B cell (primary cell): ENCODE measurements around the gene RAP1GAP2. TPM values are rescaled to one million over a fixed set of nuclear protein-coding genes. Genes with fewer than 3 reads are reported as not detected.

ENCODE experiments used
- ATAC-seq: fragments of 200-7000 bp; cut with Tn5 transposase; one replicate; pipeline ENCODE4 v1.10.0; 2021; ENCODE audit warnings: low read depth, mild to moderate bottlenecking, moderate number of reproducible peaks, moderate library complexity
- CTCF ChIA-PET: fragments of 350-600 bp; sonication (Branson Sonifier 250); formaldehyde crosslinking; loops from one replicate; lab custom pipeline; 2021; ENCODE audit warnings: antibody characterized with exemption, inconsistent platforms; lab: Charles Lee
- POLR2A ChIA-PET: fragments of 350-600 bp; sonication (Branson Sonifier 250); formaldehyde crosslinking; loops from one replicate; lab custom pipeline; 2021; ENCODE audit warnings: antibody characterized with exemption; lab: Charles Lee
- DNase-seq: peaks from one replicate; pipeline ENCODE4 v3.0.0; 2013
- H2AFZ ChIP-seq: 2 replicates; pipeline ENCODE4 v1.6.1; 2012; ENCODE audit warnings: mild to moderate bottlenecking, low read depth, low read length; ENCODE audit not compliant: insufficient read depth, poor library complexity, severe bottlenecking
- H3K27ac ChIP-seq, 2 donors: 1 replicate in 1 of 2; 2 replicates in 1 of 2; pipeline ENCODE4 v1.5.1; 2012 to 2013; ENCODE audit warnings: low read length in 2 of 2, mild to moderate bottlenecking in 2 of 2, moderate library complexity in 1 of 2
- H3K27me3 ChIP-seq, 4 experiments: fragments of 200-600 bp in 1 of 4; sonication (generic) in 1 of 4; replicated peaks in 1 of 4; 1 replicate in 2 of 4; 2 replicates in 2 of 4; pipeline versions ENCODE4 v1.6.1 to v1.7.0; 2013 to 2016; ENCODE audit warnings: low read length in 3 of 4, mild to moderate bottlenecking in 2 of 4, mixed read lengths in 1 of 4, moderate library complexity in 1 of 4; ENCODE audit not compliant: insufficient read depth in 4 of 4, control insufficient read depth in 3 of 4; ENCODE audit errors: control extremely low read depth in 1 of 4
- H3K36me3 ChIP-seq, 2 experiments: replicated peaks in 1 of 2; 1 replicate in 1 of 2; 2 replicates in 1 of 2; pipeline versions ENCODE4 v1.6.1 to v1.7.1; 2013; ENCODE audit warnings: low read length in 1 of 2; ENCODE audit not compliant: insufficient read depth in 2 of 2, control insufficient read depth in 1 of 2; ENCODE audit errors: control extremely low read depth in 1 of 2, extremely low read depth in 1 of 2
- H3K4me1 ChIP-seq, 2 donors: fragments of 200-600 bp in 1 of 2; sonication (generic) in 1 of 2; 1 replicate in 1 of 2; 2 replicates in 1 of 2; pipeline versions ENCODE4 v1.5.1 to v1.6.1; 2013 to 2017; ENCODE audit warnings: low read length in 2 of 2; ENCODE audit not compliant: control insufficient read depth in 2 of 2, insufficient read depth in 2 of 2
- H3K4me2 ChIP-seq: replicated peaks from 2 replicates; pipeline ENCODE3; 2012; ENCODE audit warnings: mild to moderate bottlenecking, low read depth, low read length; ENCODE audit not compliant: poor library complexity, severe bottlenecking
- H3K4me3 ChIP-seq, 5 experiments: fragments of 200-600 bp in 1 of 5; sonication (generic) in 1 of 5; 1 replicate in 3 of 5; 2 replicates in 2 of 5; pipeline versions ENCODE4 v1.5.1 to v1.7.0; 2011 to 2016; ENCODE audit warnings: low read length in 4 of 5, mild to moderate bottlenecking in 4 of 5, low read depth in 2 of 5, control low read depth in 1 of 5, moderate library complexity in 1 of 5; ENCODE audit not compliant: insufficient read depth in 1 of 5; ENCODE audit errors: control extremely low read depth in 1 of 5, extremely low read depth in 1 of 5
- H3K79me2 ChIP-seq: fragments of 200-600 bp; sonication (generic); one replicate; pipeline ENCODE4 v1.6.0; 2016; ENCODE audit warnings: low read length; ENCODE audit not compliant: control insufficient read depth, insufficient read depth
- H3K9ac ChIP-seq: fragments of 200-600 bp; sonication (generic); 2 replicates; pipeline ENCODE4 v1.6.1; 2017; ENCODE audit warnings: mild to moderate bottlenecking, low read length, moderate library complexity
- H3K9me3 ChIP-seq, 3 donors: one replicate each; pipeline versions ENCODE4 v1.6.1 to v1.7.1; 2013; ENCODE audit warnings: low read length in 2 of 3; ENCODE audit not compliant: control insufficient read depth in 2 of 3, insufficient read depth in 1 of 3; ENCODE audit errors: control extremely low read depth in 1 of 3
- H4K20me1 ChIP-seq: 2 replicates; pipeline ENCODE4 v1.6.0; 2012; ENCODE audit warnings: mild to moderate bottlenecking, low read length; ENCODE audit not compliant: insufficient read depth, control insufficient read depth, poor library complexity, severe bottlenecking
- H3K27ac Mint-ChIP-seq: one replicate; pipeline ENCODE4 v1.8.0; 2021; ENCODE audit warnings: mixed read lengths
- H3K27me3 Mint-ChIP-seq: one replicate; pipeline ENCODE4 v1.8.0; 2021; ENCODE audit warnings: mixed read lengths
- H3K4me1 Mint-ChIP-seq: one replicate; pipeline ENCODE4 v1.8.0; 2021; ENCODE audit warnings: mixed read lengths
- H3K4me3 Mint-ChIP-seq: one replicate; pipeline ENCODE4 v1.8.0; 2021; ENCODE audit warnings: mixed read lengths
- H3K9me3 Mint-ChIP-seq: one replicate; pipeline ENCODE4 v1.8.0; 2022; ENCODE audit warnings: mixed read lengths; ENCODE audit not compliant: insufficient read depth
- EZH2 ChIP-seq: IDR thresholded peaks from 2 replicates; pipeline ENCODE4 v1.6.1; 2012; ENCODE audit warnings: borderline replicate concordance, low read depth, mild to moderate bottlenecking, moderate library complexity, low read length; ENCODE audit not compliant: insufficient read depth, poor library complexity, severe bottlenecking
- WGBS: methylation state at CpG from one replicate; pipeline ENCODE4 v1.1.5; 2013; ENCODE audit warnings: missing lambda C conversion rate; ENCODE audit not compliant: insufficient coverage; 5-methylcytosine and 5-hydroxymethylcytosine counted together
- intact Hi-C: fragments of 100-400 bp; cut with micrococcal nuclease; formaldehyde crosslinking; loops from one replicate; pipeline ENCODE4 v1.10.0; 2022
- polyA plus RNA-seq: library from polyadenylated mRNA; depleted of rRNA; stranded (reverse); fragments of >200 nt; gene quantifications from 2 replicates; pipeline ENCODE4 v1.2.3, GENCODE V29; 2012
- total RNA-seq, 2 donors: library from RNA; stranded (reverse); fragments of 120-200 nt in 1 of 2; gene quantifications; 1 replicate in 1 of 2; 2 replicates in 1 of 2; pipeline versions ENCODE4 v1.2.3 to v1.2.4, GENCODE V29; 2013 to 2022
- TF ChIP-seq, protein P1 (sequence below): fragments of 200-600 bp; IDR thresholded peaks from one replicate; pipeline ENCODE4 v1.8.0; 2022; ENCODE audit warnings: antibody characterized with exemption, mild to moderate bottlenecking

RAP1GAP2 gene
- total and polyA plus RNA-seq, 2 donors (not counting 1 experiment from before 2014, with no cell fraction given): 14.9 to 16.4 TPM

DNA sequence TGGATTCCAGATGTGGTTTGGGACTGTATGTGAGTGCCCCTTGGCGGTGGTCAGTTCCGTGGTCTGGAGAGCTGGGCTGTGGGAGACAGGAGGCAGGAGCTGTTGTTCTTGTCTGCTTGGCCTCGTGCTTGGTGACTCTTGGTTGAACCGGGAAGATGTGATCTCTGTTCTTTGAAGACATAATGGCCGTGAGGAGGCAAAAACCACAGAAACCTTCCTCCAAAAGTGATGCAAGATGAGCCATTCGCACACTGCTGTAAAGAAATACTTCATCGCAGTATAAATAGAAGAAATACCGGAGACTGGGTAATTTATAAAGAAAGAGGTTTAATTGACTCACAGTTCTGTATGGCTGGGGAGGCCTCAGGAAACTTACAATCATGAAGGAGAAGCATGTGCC is 128.8 kb downstream of the RAP1GAP2 start:
- Histone ChIP-seq H2AFZ (no peak overlapping the region), H3K9me3 (peaks cover 0 to 6% (median 0%) of the 10 kb centered on the region in 3 donors), H3K36me3 (no peaks in the 10 kb centered on the region), H3K4me3 (no peak overlapping the region), H3K4me2 (no peak overlapping the region), H3K9ac (no peak overlapping the region), H3K27ac (no peak overlapping the region), H3K27me3 (no peaks in the 10 kb centered on the region), H3K4me1 (peaks cover 3 to 5% of the 10 kb centered on the region in 2 donors), H4K20me1 (peaks cover 16% of the 10 kb centered on the region), H3K79me2 (peaks cover 8% of the 10 kb centered on the region)
- H3K4me1 Mint-ChIP-seq: peaks cover 7% of the 10 kb centered on the region
- 86% methylated on average over 7 of the region's 8 CpGs for WGBS
- ChIA-PET CTCF (no interaction called here), POLR2A (no interaction called here)
- ATAC-seq (no peak), DNase-seq (no peak)
- H3K27me3 Mint-ChIP-seq: no peaks in the 10 kb centered on the region
- intact Hi-C loops: no loop called here
- no peak overlapping the region for H3K4me3 Mint-ChIP-seq
- TF ChIP-seq EZH2: no peak
- TF ChIP-seq, protein P1, sequence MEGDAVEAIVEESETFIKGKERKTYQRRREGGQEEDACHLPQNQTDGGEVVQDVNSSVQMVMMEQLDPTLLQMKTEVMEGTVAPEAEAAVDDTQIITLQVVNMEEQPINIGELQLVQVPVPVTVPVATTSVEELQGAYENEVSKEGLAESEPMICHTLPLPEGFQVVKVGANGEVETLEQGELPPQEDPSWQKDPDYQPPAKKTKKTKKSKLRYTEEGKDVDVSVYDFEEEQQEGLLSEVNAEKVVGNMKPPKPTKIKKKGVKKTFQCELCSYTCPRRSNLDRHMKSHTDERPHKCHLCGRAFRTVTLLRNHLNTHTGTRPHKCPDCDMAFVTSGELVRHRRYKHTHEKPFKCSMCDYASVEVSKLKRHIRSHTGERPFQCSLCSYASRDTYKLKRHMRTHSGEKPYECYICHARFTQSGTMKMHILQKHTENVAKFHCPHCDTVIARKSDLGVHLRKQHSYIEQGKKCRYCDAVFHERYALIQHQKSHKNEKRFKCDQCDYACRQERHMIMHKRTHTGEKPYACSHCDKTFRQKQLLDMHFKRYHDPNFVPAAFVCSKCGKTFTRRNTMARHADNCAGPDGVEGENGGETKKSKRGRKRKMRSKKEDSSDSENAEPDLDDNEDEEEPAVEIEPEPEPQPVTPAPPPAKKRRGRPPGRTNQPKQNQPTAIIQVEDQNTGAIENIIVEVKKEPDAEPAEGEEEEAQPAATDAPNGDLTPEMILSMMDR: no peak
- no peaks in the 10 kb centered on the region for H3K9me3 Mint-ChIP-seq
- no peak overlapping the region for H3K27ac Mint-ChIP-seq

- H4K20me1 ChIP-seq: peaks cover 8% of the 10 kb centered on the region
- Mint-ChIP-seq H3K4me3 (no peak overlapping the region), H3K27ac (no peak overlapping the region), H3K27me3 (no peaks in the 10 kb centered on the region), H3K4me1 (peaks cover 17% of the 10 kb centered on the region), H3K9me3 (no peaks in the 10 kb centered on the region)
- WGBS: 61% methylated on average over 7 of the region's 14 CpGs
- no peaks in the 10 kb centered on the region for H3K27me3 ChIP-seq
- no peak overlapping the region for H3K27ac ChIP-seq
- TF ChIP-seq, protein P1: no peak
- TF ChIP-seq EZH2: no peak
- no peak overlapping the region for H3K4me2 ChIP-seq
- peaks cover 0 to 6% (median 0%) of the 10 kb centered on the region in 3 donors for H3K9me3 ChIP-seq
- no peak overlapping the region for H3K4me3 ChIP-seq
- no peaks in the 10 kb centered on the region for H3K36me3 ChIP-seq
- ChIA-PET POLR2A (interaction anchor here (0.6 kb wide), 2 partner anchors 52 to 1148 kb away, joined by 3 to 5 read pairs; no protein-coding TSS in a partner anchor), CTCF (interaction anchor here (1.2 kb wide), 1 partner anchor 140 kb away, joined by 4 read pairs; no protein-coding TSS in a partner anchor)
- H3K4me1 ChIP-seq: peaks cover 13 to 16% of the 10 kb centered on the region in 2 donors
- intact Hi-C loops: no loop called here
- H3K9ac ChIP-seq: no peak overlapping the region
- H2AFZ ChIP-seq: no peak overlapping the region
- no peaks in the 10 kb centered on the region for H3K79me2 ChIP-seq
- ATAC-seq (no peak), DNase-seq (no peak)
These were observed 129.9 kb downstream of the RAP1GAP2 start for GRCh38 chr17:2926019-2926650.
